ENCODE data around the gene INPP5E.
"Not testable (repeated sequence)": the region's sequence is repeated elsewhere in the genome, so short reads cannot be mapped to it uniquely, and the experiment has no call there.

INPP5E gene

GRCh38 chr9:136425367-136425766 lies 14.3 kb downstream of the INPP5E start:
- not testable (repeated sequence) for DNase-seq

GRCh38 chr9:136424750-136425362 lies 14.8 kb downstream of the INPP5E start:
- no peak for DNase-seq

GRCh38 chr9:136423432-136424146 lies 16.1 kb downstream of the INPP5E start:
- no peak for DNase-seq

- no peak for DNase-seq
Measured at GRCh38 chr9:136422876-136423275, 16.8 kb downstream of the INPP5E start.

- DNase-seq: no peak
Measured at GRCh38 chr9:136421791-136422190, 17.9 kb downstream of the INPP5E start.

- no peak for DNase-seq
Measured at GRCh38 chr9:136419092-136419420, 20.6 kb downstream of the INPP5E start.

GRCh38 chr9:136418182-136419091 lies 21.2 kb downstream of the INPP5E start:
- no peak for DNase-seq

- DNase-seq: no peak
Measured at GRCh38 chr9:136416914-136417313, 22.7 kb downstream of the INPP5E start.

- no peak for DNase-seq
Measured at GRCh38 chr9:136416427-136416826, 23.2 kb downstream of the INPP5E start.

GRCh38 chr9:136412962-136413361 lies 26.7 kb downstream of the INPP5E start:
- DNase-seq: no peak

GRCh38 chr9:136411378-136411777 lies 28.3 kb downstream of the INPP5E start:
- DNase-seq: peak; percentile 17

- peak; percentile 96 for DNase-seq
Measured at GRCh38 chr9:136410500-136411287, 29.0 kb downstream of the INPP5E start, which contains the start of the genes ENTR1 and PMPCA. Gene ENTR1, minus strand, starts transcription at chr9:136410614. Its CDS starts 217 bp downstream, at chr9:136410397. Gene PMPCA, plus strand, starts transcription at chr9:136410658. Its CDS starts 11 bp downstream, at chr9:136410669.

- peak; percentile 68 for DNase-seq
Measured at GRCh38 chr9:136409557-136410455, 29.8 kb downstream of the INPP5E start.

GRCh38 chr9:136407911-136408310 lies 31.7 kb downstream of the INPP5E start:
- DNase-seq: no peak

- not testable (repeated sequence) for DNase-seq
Measured at GRCh38 chr9:136407061-136407460, 32.6 kb downstream of the INPP5E start.

- peak; percentile 21 for DNase-seq
Measured at GRCh38 chr9:136405904-136406303, 33.7 kb downstream of the INPP5E start.

GRCh38 chr9:136405481-136405880 lies 34.2 kb downstream of the INPP5E start:
- no peak for DNase-seq

GRCh38 chr9:136404801-136405136 lies 34.9 kb downstream of the INPP5E start:
- no peak for DNase-seq

GRCh38 chr9:136403915-136404800 lies 35.5 kb downstream of the INPP5E start:
- DNase-seq: no peak

- DNase-seq: no peak
Measured at GRCh38 chr9:136403538-136403914, 36.1 kb downstream of the INPP5E start.

GRCh38 chr9:136402067-136402466 lies 37.6 kb downstream of the INPP5E start:
- no peak for DNase-seq
